Panc1 (cell line): ENCODE measurements around the gene NUDT7. TPM values are rescaled to one million over a fixed set of nuclear protein-coding genes. Genes with fewer than 3 reads are reported as not detected.

ENCODE experiments used
- ATAC-seq: fragments of 200-7000 bp; cut with Tn5 transposase; 2 replicates; pipeline ENCODE4 v1.9.1; 2020; ENCODE audit warnings: mild to moderate bottlenecking, moderate library complexity
- BruUV-seq: library from RNA; stranded (reverse); fragments of 400-500 nt; replicated peaks from 2 replicates; lab custom pipeline; 2021; lab: Mats Ljungman, UMichigan
- CTCF ChIA-PET: fragments of 300-600 bp; sonication (Branson Sonifier 250); formaldehyde crosslinking; loops from one replicate; lab custom pipeline; 2022; ENCODE audit warnings: antibody characterized with exemption; lab: Charles Lee
- POLR2A ChIA-PET: fragments of 300-600 bp; sonication (Branson Sonifier 250); formaldehyde crosslinking; loops from one replicate; lab custom pipeline; 2022; ENCODE audit warnings: antibody characterized with exemption; lab: Charles Lee
- DNase-seq: peaks from one replicate; pipeline ENCODE4 v3.0.0-alpha.2; 2010; ENCODE audit warnings: low read depth, low spot score
- H3K27ac ChIP-seq: 2 replicates; pipeline ENCODE4 v1.5.1; 2011; ENCODE audit warnings: mild to moderate bottlenecking, low read length, inconsistent platforms
- H3K27me3 ChIP-seq: fragments of 200-500 bp; sonication (Bioruptor generic); 2 replicates; pipeline ENCODE4 v1.6.0; 2014; ENCODE audit warnings: low read length, inconsistent platforms; ENCODE audit not compliant: control insufficient read depth, insufficient read depth
- H3K36me3 ChIP-seq: fragments of 200-500 bp; sonication (Bioruptor generic); 2 replicates; pipeline ENCODE4 v1.5.1; 2014; ENCODE audit warnings: inconsistent platforms, mild to moderate bottlenecking, low read length, moderate library complexity; ENCODE audit not compliant: control insufficient read depth, insufficient read depth
- H3K4me1 ChIP-seq: 2 replicates; pipeline ENCODE4 v1.5.1; 2011; ENCODE audit warnings: inconsistent platforms, mild to moderate bottlenecking, low read length, moderate library complexity; ENCODE audit not compliant: control insufficient read depth, insufficient read depth
- H3K4me3 ChIP-seq, 2 experiments: 2 replicates each; pipeline ENCODE4 v1.5.1; 2011 to 2012; ENCODE audit warnings: low read depth in 2 of 2, low read length in 2 of 2, mild to moderate bottlenecking in 2 of 2, inconsistent platforms in 1 of 2, moderate library complexity in 1 of 2
- H3K9me3 ChIP-seq: fragments of 200-500 bp; sonication (Bioruptor generic); 2 replicates; pipeline ENCODE4 v1.5.1; 2014; ENCODE audit warnings: low read depth, mild to moderate bottlenecking, inconsistent platforms, low read length, moderate library complexity; ENCODE audit not compliant: control insufficient read depth, insufficient read depth
- CTCF ChIP-seq: fragments of 450-650 bp; IDR thresholded peaks from 2 replicates; pipeline ENCODE4 v1.5.1; 2017; ENCODE audit warnings: mild to moderate bottlenecking
- POLR2AphosphoS5 ChIP-seq: IDR thresholded peaks from 2 replicates; pipeline ENCODE4 v1.6.1; 2012; ENCODE audit warnings: mild to moderate bottlenecking, low read depth, low read length, moderate library complexity
- REST ChIP-seq, 2 experiments: IDR thresholded peaks; 2 replicates each; pipeline ENCODE4 v1.6.1; 2011 to 2012; ENCODE audit warnings: low read depth in 2 of 2, control low read depth in 1 of 2, low read length in 1 of 2, mild to moderate bottlenecking in 1 of 2, moderate library complexity in 1 of 2; ENCODE audit not compliant: insufficient read depth in 1 of 2
- SIN3A ChIP-seq: IDR thresholded peaks from 2 replicates; pipeline ENCODE4 v1.6.1; 2012; ENCODE audit warnings: low read depth, mild to moderate bottlenecking, low read length, moderate library complexity, borderline replicate concordance; ENCODE audit not compliant: insufficient read depth
- TCF7L2 ChIP-seq: IDR thresholded peaks from 2 replicates; pipeline ENCODE4 v1.6.1; 2011; ENCODE audit warnings: mild to moderate bottlenecking, low read depth, low read length, inconsistent platforms
- in situ Hi-C: cut with HindIII; loops from 2 replicates; pipeline ENCODE4 v1.10.0; 2016; ENCODE audit warnings: low sequenced_read_pairs, low pct_unique_long_range_greater_than_20kb
- intact Hi-C: fragments of 100-400 bp; cut with micrococcal nuclease; formaldehyde crosslinking; loops from one replicate; pipeline ENCODE4 v1.10.0; 2022; ENCODE audit not compliant: unreplicated experiment
- total RNA-seq: library from RNA; stranded (reverse); gene quantifications from one replicate; pipeline ENCODE4 v1.2.1, GENCODE V29; 2021; ENCODE audit not compliant: unreplicated experiment

NUDT7 gene
- total RNA-seq, 1 experiment from 2014 or later: 4.7 TPM

GRCh38 chr16:77759821-77760220 is 37.5 kb downstream of the NUDT7 start:
- TF ChIP-seq TCF7L2 (no peak), SIN3A (no peak), POLR2AphosphoS5 (no peak), REST (IDR thresholded peaks at IDR 0.05; ENCODE audit: insufficient read depth in 1 of 2, low read depth in 2 of 2, low read length in 1 of 2) (no peak), CTCF (no peak)
- ChIA-PET POLR2A (no interaction called here), CTCF (no interaction called here)
- Histone ChIP-seq H3K9me3 (no peaks in the 10 kb centered on the region), H3K36me3 (no peaks in the 10 kb centered on the region), H3K27me3 (no peaks in the 10 kb centered on the region), H3K27ac (no peak overlapping the region), H3K4me3 (no peak overlapping the region), H3K4me1 (no peaks in the 10 kb centered on the region)
- BruUV-seq: no TSS peak
- intact Hi-C loops: no loop called here
- in situ Hi-C loops: no loop called here
- ATAC-seq: no peak
- DNase-seq: no peak

GRCh38 chr16:77760800-77761199 is 38.5 kb downstream of the NUDT7 start:
- Histone ChIP-seq H3K36me3 (no peaks in the 10 kb centered on the region), H3K9me3 (no peaks in the 10 kb centered on the region), H3K27ac (no peak overlapping the region), H3K27me3 (no peaks in the 10 kb centered on the region), H3K4me3 (no peak overlapping the region), H3K4me1 (no peaks in the 10 kb centered on the region)
- POLR2A ChIA-PET: no interaction called here
- TF ChIP-seq REST (IDR thresholded peaks at IDR 0.05; ENCODE audit: insufficient read depth in 1 of 2, low read depth in 2 of 2, low read length in 1 of 2) (no peak), SIN3A (no peak), TCF7L2 (no peak), CTCF (no peak), POLR2AphosphoS5 (no peak)
- CTCF ChIA-PET: no interaction called here
- DNase-seq: no peak
- intact Hi-C loops (no loop called here), in situ Hi-C loops (no loop called here)
- no TSS peak for BruUV-seq
- no peak for ATAC-seq
